ENCODE measurements around the gene L3MBTL1. TPM values are rescaled to one million over a fixed set of nuclear protein-coding genes. Genes with fewer than 3 reads are reported as not detected.

The L3MBTL1 gene
- total and polyA plus RNA-seq, 2 donors from 2014 or later: 4.8 to 16.2 TPM

- H3K9me3 ChIP-seq (ENCODE audit: control insufficient read depth in 2 of 3, insufficient read depth in 1 of 3, low read length in 3 of 3): no peaks in the 10 kb centered on the region
- intact Hi-C loops (cut with DNase I): no loop called here
- no peak overlapping the region for H3K27ac ChIP-seq (ENCODE audit: low read depth in 2 of 2, low read length in 2 of 2)
- H3K4me3 ChIP-seq (ENCODE audit: low read length in 3 of 3): no peak overlapping the region
- H3K9ac ChIP-seq (ENCODE audit: low read length in 3 of 3): no peak overlapping the region
- FAIRE-seq (no peak), DNase-seq (peak; percentile 61 to 81 (median 72))
- peaks cover 0 to 3% (median 0%) of the 10 kb centered on the region in 3 donors for H3K4me1 ChIP-seq (ENCODE audit: control insufficient read depth in 2 of 3, insufficient read depth in 2 of 3, low read depth in 1 of 3, low read length in 3 of 3)
- H3K27me3 ChIP-seq (ENCODE audit: control insufficient read depth, insufficient read depth, low read length): no peaks in the 10 kb centered on the region
- peak; percentile 95 for TF ChIP-seq CTCF (IDR thresholded peaks at IDR 0.05; ENCODE audit: borderline replicate concordance, extremely low read depth, insufficient read depth)
- peaks cover 0 to 7% (median 0%) of the 10 kb centered on the region in 3 donors for H3K36me3 ChIP-seq (ENCODE audit: control insufficient read depth in 2 of 3, insufficient read depth in 3 of 3, low read length in 3 of 3)
Measured at GRCh38 chr20:43537921-43538877, 30.7 kb downstream of the L3MBTL1 start.

GRCh38 chr20:43538878-43539700, 31.6 kb downstream of the L3MBTL1 start:
- peaks cover 0 to 7% (median 0%) of the 10 kb centered on the region in 3 donors for H3K36me3 ChIP-seq (ENCODE audit: control insufficient read depth in 2 of 3, insufficient read depth in 3 of 3, low read length in 3 of 3)
- no peak for FAIRE-seq
- no peak for DNase-seq
- H3K4me1 ChIP-seq (ENCODE audit: control insufficient read depth in 2 of 3, insufficient read depth in 2 of 3, low read depth in 1 of 3, low read length in 3 of 3): peaks cover 0 to 3% (median 0%) of the 10 kb centered on the region in 3 donors
- no peak overlapping the region for H3K27ac ChIP-seq (ENCODE audit: low read depth in 2 of 2, low read length in 2 of 2)
- intact Hi-C loops (cut with DNase I): no loop called here
- H3K4me3 ChIP-seq (ENCODE audit: low read length in 3 of 3): no peak overlapping the region
- no peaks in the 10 kb centered on the region for H3K9me3 ChIP-seq (ENCODE audit: control insufficient read depth in 2 of 3, insufficient read depth in 1 of 3, low read length in 3 of 3)
- H3K9ac ChIP-seq (ENCODE audit: low read length in 3 of 3): no peak overlapping the region
- no peaks in the 10 kb centered on the region for H3K27me3 ChIP-seq (ENCODE audit: control insufficient read depth, insufficient read depth, low read length)
- no peak for TF ChIP-seq CTCF (IDR thresholded peaks at IDR 0.05; ENCODE audit: borderline replicate concordance, extremely low read depth, insufficient read depth)

GRCh38 chr20:43539975-43540672, 32.6 kb downstream of the L3MBTL1 start:
- peaks cover 0 to 3% (median 0%) of the 10 kb centered on the region in 3 donors for H3K4me1 ChIP-seq (ENCODE audit: control insufficient read depth in 2 of 3, insufficient read depth in 2 of 3, low read depth in 1 of 3, low read length in 3 of 3)
- no peaks in the 10 kb centered on the region for H3K27me3 ChIP-seq (ENCODE audit: control insufficient read depth, insufficient read depth, low read length)
- H3K36me3 ChIP-seq (ENCODE audit: control insufficient read depth in 2 of 3, insufficient read depth in 3 of 3, low read length in 3 of 3): peaks cover 0 to 5% (median 0%) of the 10 kb centered on the region in 3 donors
- no peak overlapping the region for H3K9ac ChIP-seq (ENCODE audit: low read length in 3 of 3)
- H3K9me3 ChIP-seq (ENCODE audit: control insufficient read depth in 2 of 3, insufficient read depth in 1 of 3, low read length in 3 of 3): no peaks in the 10 kb centered on the region
- DNase-seq: no peak
- TF ChIP-seq CTCF (IDR thresholded peaks at IDR 0.05; ENCODE audit: borderline replicate concordance, extremely low read depth, insufficient read depth): no peak
- H3K27ac ChIP-seq (ENCODE audit: low read depth in 2 of 2, low read length in 2 of 2): no peak overlapping the region
- intact Hi-C loops (cut with DNase I): no loop called here
- H3K4me3 ChIP-seq (ENCODE audit: low read length in 3 of 3): no peak overlapping the region
- FAIRE-seq: no peak

Measured in kidney (tissue), 14 donors.